ENCODE results near the gene TBC1D14. TPM values are rescaled to one million over a fixed set of nuclear protein-coding genes. Genes with fewer than 3 reads are reported as not detected.
A peak's percentile ranks its signal among the peaks of the same experiment; 100 is the strongest.

The TBC1D14 gene
- total and polyA plus RNA-seq, 10 of the 15 experiments (the other 5 are each of a cell fraction or from before 2014, with no cell fraction given) = 0.87 to 39.3 (median 30.1) TPM

DNA sequence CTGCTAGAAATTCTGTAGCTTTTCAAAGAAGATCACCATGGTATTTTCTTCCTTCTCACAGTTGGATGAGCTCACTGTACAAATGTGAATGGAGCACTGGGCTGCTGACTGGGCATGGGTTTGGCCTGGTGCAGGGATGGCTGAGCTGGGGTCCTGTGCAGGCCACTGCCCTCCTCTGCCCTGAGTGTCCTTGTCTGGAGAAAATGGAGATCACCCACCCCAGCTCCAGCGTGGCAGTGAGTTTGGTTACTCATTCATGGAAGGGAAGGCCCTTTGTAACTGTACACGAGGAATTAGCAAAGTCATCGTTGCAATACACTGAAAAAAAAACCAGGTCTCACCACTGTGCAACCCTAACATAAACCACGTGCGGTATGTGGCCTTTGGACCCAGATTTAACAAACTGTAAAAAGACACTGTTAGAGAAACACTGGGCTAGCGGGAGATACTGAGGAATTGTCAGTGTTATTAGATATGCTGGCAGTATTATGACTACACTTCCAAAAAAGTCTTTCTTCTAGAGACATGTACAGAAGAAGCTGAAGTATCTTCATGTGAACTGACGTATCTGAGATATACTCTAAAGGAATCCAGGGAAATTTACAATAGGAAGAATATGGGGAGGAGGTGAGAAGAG, 16.1 kb upstream of the TBC1D14 start:
- no peak overlapping the region for H3K4me2 ChIP-seq (ENCODE audit: control insufficient read depth, insufficient read depth)
- in situ Hi-C loops (cut with MboI) = no loop called here
- FAIRE-seq = no peak

More for the DNA sequence above, 16.1 kb upstream of the TBC1D14 start:
- ChIA-PET RAD21 (ENCODE audit: unreplicated experiment) (interaction anchor here (0.7 to 2.2 kb wide), 2 partner anchors 13 to 15 kb away, joined by 3 to 12 read pairs; no protein-coding TSS in a partner anchor), POLR2A (interaction anchor here (0.6 to 1.2 kb wide), 3 partner anchors 23 to 176 kb away, joined by 3 to 6 read pairs (median 3); partner anchors contain the start of gene GRPEL1), SMC1A (ENCODE audit: uncharacterized antibody, unreplicated experiment) (interaction anchor here (1.5 kb wide), 1 partner anchor 20 kb away, joined by 5 read pairs; no protein-coding TSS in a partner anchor), CTCF (interaction anchor here (0.8 to 3.8 kb wide), 4 partner anchors 20 to 219 kb away, joined by 3 to 13 read pairs (median 4); a partner anchor contains a TSS)
- intact Hi-C loops (cut with micrococcal nuclease; ENCODE audit: unreplicated experiment) = loop anchor here (5.0 kb wide), 1 partner anchor 179 kb away; no protein-coding TSS in a partner anchor
- H3K27ac ChIP-seq (ENCODE audit: control insufficient read depth, insufficient read depth) = no peak overlapping the region
- no peaks in the 10 kb centered on the region for H4K20me1 ChIP-seq (ENCODE audit: control insufficient read depth, insufficient read depth)
- no TSS peak for BruUV-seq (replicated peaks)
- peaks cover 11% of the 10 kb centered on the region for H3K4me1 ChIP-seq (ENCODE audit: control insufficient read depth, insufficient read depth, low read length)
- ATAC-seq = peak; percentile 27; the same call in 2 of the 3 replicates
- H3K36me3 ChIP-seq (ENCODE audit: control insufficient read depth in 2 of 2, insufficient read depth in 2 of 2, low read length in 1 of 2) = no peaks in the 10 kb centered on the region
- H3K79me2 ChIP-seq (ENCODE audit: control insufficient read depth, insufficient read depth, low read length) = no peaks in the 10 kb centered on the region
- no peak overlapping the region for H2AFZ ChIP-seq (ENCODE audit: control insufficient read depth, low read depth, low read length)
- DNase-seq (ENCODE audit: low read depth, low spot score) = no peak
- H3K27me3 ChIP-seq (replicated peaks in 1 of 2; ENCODE audit: control insufficient read depth in 2 of 2, insufficient read depth in 2 of 2, low read length in 1 of 2) = no peaks in the 10 kb centered on the region
- no peak overlapping the region for H3K4me3 ChIP-seq
- H3K9ac ChIP-seq (ENCODE audit: control insufficient read depth, insufficient read depth, low read length) = no peak overlapping the region
- TF ChIP-seq, protein P1, sequence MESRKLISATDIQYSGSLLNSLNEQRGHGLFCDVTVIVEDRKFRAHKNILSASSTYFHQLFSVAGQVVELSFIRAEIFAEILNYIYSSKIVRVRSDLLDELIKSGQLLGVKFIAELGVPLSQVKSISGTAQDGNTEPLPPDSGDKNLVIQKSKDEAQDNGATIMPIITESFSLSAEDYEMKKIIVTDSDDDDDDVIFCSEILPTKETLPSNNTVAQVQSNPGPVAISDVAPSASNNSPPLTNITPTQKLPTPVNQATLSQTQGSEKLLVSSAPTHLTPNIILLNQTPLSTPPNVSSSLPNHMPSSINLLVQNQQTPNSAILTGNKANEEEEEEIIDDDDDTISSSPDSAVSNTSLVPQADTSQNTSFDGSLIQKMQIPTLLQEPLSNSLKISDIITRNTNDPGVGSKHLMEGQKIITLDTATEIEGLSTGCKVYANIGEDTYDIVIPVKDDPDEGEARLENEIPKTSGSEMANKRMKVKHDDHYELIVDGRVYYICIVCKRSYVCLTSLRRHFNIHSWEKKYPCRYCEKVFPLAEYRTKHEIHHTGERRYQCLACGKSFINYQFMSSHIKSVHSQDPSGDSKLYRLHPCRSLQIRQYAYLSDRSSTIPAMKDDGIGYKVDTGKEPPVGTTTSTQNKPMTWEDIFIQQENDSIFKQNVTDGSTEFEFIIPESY (IDR thresholded peaks at IDR 0.05) = peak; percentile 69; the same call in 1 of the 2 replicates
- TF ChIP-seq MEF2A (IDR thresholded peaks at IDR 0.05; ENCODE audit: insufficient read depth, low read depth, low read length) = no peak
- 0 out of 4 replicates have a peak, but pooled peaks of 1 of the 2 experiments have one; percentile 9 for TF ChIP-seq BHLHE40 (IDR thresholded peaks at IDR 0.05; ENCODE audit: borderline replicate concordance in 1 of 2, low read depth in 2 of 2, low read length in 1 of 2)
- WGBS (ENCODE audit: insufficient coverage, insufficient replicate concordance, low lambda C conversion rate, missing lambda C conversion rate) = 54% methylated on average over 7 of the region's 7 CpGs
- H3K9me3 ChIP-seq (replicated peaks; ENCODE audit: control insufficient read depth, insufficient read depth, low read length) = peaks cover 9% of the 10 kb centered on the region; the same call in 1 of the 3 replicates
